Subcutaneous adipose tissue (tissue), 4 donors: Measurements from ENCODE around the gene EYS. TPM values are rescaled to one million over a fixed set of nuclear protein-coding genes. Genes with fewer than 3 reads are reported as not detected.

Experiments used
- total RNA-seq, 4 donors: library from RNA; depleted of rRNA; stranded (reverse); fragments of >200 nt; gene quantifications; one replicate each; pipeline ENCODE4 v1.1.0, GENCODE V29; 2016
- TF ChIP-seq, protein P1 (sequence below): fragments of 450-650 bp; IDR thresholded peaks from one replicate; pipeline ENCODE4 v1.5.1; 2016; ENCODE audit warnings: low read depth, mild to moderate bottlenecking, control low read depth, antibody characterized with exemption, moderate library complexity

The EYS gene
- total RNA-seq, 4 donors from 2014 or later, result 0.17 to 3.8 (median 0.82) TPM

DNA sequence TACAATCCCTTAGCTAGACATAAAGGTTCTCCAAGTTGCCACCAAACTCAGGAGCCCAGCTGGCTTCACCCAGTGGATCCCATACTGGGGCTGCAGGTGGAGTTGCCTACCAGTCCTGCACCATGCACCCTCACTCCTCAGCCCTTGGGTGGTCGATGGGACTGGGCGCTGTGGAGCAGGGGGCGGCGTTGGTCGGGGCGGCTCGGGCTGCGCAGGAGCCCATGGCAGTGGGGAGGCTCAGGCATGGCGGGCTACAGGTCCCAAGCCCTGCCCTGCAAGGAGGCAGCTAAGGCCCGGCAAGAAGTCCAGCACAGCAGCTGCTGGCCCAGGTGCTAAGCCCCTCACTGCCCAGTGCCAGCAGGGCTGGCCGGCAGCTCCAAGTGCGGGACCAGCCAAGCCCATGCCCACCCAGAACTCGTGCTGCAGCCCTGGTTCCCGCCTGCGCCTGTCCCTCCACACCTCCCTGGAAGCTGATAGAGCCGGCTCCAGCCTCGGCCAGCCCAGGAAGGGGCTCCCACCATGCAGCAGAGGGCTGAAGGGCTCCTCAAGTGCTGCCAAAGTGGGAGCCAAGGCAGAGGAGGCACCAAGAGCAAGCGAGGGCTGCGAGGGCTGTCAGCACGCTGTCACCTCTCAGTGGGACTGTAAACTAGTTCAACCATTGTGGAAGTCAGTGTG is 1159.3 kb downstream of the EYS start:
- TF ChIP-seq, protein P1, sequence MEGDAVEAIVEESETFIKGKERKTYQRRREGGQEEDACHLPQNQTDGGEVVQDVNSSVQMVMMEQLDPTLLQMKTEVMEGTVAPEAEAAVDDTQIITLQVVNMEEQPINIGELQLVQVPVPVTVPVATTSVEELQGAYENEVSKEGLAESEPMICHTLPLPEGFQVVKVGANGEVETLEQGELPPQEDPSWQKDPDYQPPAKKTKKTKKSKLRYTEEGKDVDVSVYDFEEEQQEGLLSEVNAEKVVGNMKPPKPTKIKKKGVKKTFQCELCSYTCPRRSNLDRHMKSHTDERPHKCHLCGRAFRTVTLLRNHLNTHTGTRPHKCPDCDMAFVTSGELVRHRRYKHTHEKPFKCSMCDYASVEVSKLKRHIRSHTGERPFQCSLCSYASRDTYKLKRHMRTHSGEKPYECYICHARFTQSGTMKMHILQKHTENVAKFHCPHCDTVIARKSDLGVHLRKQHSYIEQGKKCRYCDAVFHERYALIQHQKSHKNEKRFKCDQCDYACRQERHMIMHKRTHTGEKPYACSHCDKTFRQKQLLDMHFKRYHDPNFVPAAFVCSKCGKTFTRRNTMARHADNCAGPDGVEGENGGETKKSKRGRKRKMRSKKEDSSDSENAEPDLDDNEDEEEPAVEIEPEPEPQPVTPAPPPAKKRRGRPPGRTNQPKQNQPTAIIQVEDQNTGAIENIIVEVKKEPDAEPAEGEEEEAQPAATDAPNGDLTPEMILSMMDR, result no peak

DNA sequence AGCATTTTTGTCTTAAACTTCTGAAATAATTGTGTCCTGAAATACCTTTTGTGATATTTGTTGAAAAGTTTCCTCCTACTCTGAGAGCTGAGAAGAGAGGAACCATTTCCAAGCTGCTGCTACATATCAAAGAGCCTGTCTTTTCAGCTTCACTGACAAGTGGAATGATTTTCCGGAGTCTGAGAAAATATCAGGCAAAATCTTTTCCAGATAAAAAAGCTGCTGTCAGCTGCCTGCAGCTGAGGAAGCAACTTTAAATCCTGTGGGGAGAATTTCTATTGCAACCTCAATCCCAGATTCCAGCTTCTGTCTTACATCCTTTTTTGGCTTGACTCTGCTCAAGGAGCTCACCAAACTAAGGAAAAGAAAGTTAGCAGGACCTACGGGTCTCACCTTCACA is 1167.1 kb downstream of the EYS start:
- TF ChIP-seq, protein P1, result no peak

DNA sequence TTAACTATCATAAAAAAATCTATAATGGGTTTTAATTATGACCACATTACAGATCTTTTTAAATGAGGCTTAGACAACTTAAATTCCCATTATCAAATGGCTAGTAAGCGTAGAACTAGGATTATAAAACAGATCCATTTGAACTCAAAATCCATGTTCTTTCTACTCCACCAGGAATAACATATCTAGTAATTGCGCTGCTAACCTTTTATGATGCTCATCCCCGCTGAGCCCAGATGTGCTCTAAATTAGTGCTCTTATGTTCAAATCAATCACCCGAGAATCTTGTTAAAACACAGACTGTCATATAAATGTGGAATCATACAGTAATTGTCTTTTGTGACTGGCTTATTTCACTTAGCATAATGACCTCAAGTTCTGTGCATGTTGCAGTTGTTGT is 1168.3 kb downstream of the EYS start:
- TF ChIP-seq, protein P1, result no peak

DNA sequence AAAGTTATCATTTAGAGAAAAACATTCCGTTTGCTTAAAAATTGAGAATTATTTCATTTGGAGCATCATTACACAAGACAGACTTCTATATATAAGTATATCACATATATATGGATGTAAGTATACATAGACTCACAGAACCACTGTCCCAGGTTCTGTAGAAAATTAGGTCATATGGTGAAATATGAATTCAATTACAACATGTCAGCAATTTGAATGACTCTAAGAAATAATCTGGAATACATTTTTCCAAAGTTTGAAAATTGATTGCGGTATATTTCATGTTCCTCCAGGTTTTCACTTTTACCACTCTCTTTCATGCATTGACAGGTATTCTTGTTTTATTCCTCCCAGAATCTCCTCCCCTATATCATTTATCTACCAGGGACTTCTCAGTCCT is 1179.1 kb downstream of the EYS start:
- TF ChIP-seq, protein P1, result no peak

DNA sequence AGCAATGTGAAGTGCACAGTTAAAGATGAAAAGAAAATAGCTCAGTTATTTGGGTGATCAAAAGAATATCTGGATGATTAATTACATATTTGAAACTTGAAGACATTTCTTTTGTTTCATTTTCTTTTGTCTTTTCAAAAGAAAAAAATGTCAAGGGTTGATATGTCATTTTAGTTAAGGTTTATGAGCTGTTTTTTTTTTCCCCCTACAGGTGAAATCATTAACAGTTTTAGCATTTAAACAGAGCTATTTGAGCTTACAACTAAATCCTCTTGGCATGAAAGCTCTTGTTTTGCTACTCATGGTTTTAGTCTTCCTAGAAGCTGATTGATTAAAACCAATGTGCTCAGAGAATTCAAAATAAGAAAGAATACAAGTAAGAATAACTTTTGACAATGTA is 1184.2 kb downstream of the EYS start:
- TF ChIP-seq, protein P1, result no peak

DNA sequence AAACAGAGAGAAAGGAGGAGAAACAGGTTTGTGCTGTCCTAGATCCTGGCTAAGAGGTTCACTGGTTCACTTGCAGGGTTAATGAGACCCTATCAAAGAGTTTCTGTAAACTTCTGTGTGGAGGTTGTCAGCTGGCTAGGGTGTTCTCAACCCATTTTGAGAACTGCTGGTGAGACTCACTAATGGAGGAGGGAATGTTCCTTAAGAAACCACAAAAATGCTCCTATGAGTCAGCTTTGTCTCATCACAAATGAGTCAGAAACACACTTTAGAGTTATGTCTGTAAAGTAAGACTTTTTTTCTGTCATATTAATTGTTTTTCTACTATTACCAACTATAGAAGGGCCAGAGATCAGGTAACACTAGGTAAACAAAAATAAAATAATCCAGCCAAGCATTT is 1187.0 kb downstream of the EYS start:
- TF ChIP-seq, protein P1, result no peak

DNA sequence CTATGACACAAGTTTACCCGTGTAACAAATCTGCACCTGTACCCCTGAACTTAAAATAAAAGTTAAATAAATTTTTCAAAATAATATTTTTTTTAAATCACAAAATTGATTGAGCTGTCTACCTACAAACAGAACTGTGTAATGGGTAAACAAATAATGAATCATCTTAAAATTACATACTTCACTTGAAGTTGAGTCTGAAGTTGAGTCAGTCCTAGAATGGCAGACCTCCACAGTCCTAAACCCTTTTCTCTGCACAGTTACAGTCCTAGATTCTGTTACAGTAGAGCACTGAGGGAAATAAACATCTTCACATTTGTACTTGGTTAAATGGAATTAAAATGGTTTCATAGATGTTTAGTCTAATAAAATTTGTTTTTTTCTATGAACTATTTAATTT is 1190.6 kb downstream of the EYS start:
- TF ChIP-seq, protein P1, result no peak
